ENCODE results near the gene HKDC1. TPM values are rescaled to one million over a fixed set of nuclear protein-coding genes. Genes with fewer than 3 reads are reported as not detected.

The HKDC1 gene
- total and polyA plus RNA-seq, 4 donors: 1.5 to 11.1 (median 4.6) TPM

DNA sequence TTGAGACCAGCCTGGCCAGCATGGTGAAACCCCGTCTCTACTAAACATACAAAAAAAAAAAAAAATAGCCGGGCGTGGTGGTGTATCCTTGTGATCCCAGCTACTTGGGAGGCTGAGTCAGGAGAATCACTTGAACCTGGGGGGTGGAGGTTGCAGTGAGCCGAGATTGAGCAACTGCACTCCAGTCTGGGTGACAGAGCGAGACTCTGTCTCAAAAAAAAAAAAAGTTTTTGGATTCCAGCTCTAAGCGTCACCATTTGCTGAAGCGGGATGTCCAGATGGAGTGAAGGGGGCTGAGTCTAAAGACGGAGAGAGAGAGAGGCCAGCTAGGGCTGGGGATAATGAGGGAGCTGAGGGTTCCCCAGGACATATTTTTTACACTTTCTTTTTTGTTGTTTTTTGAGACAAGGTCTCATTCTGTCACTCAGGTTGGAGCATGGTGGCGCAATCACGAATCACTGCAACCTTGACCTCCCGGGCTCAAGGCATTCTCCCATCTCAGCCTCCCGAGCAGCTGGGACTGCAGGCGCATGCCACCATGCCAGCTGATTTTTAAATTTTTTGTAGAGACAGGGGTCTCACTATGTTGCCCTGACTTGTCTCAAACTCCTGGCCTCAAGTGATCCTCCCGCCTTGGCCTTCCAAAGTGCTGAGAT, 48.8 kb downstream of the HKDC1 start:
- no peak overlapping the region for H3K4me3 ChIP-seq
- no peaks in the 10 kb centered on the region for H3K36me3 ChIP-seq (ENCODE audit: control insufficient read depth in 4 of 4, insufficient read depth in 4 of 4, low read length in 4 of 4)
- H3K27me3 ChIP-seq (ENCODE audit: control insufficient read depth in 3 of 3, insufficient read depth in 3 of 3, low read length in 2 of 3): no peaks in the 10 kb centered on the region
- ATAC-seq (ENCODE audit: insufficient read depth, low FRiP score) (no peak), DNase-seq (no peak)
- H3K9me3 ChIP-seq (ENCODE audit: control insufficient read depth in 4 of 4, insufficient read depth in 3 of 4, low read length in 3 of 4): no peaks in the 10 kb centered on the region
- H3K27ac ChIP-seq (ENCODE audit: low read depth in 1 of 2, low read length in 1 of 2): no peak overlapping the region
- TF ChIP-seq CTCF (IDR thresholded peaks at IDR 0.05; ENCODE audit: control extremely low read depth, extremely low read depth): no peak
- WGBS, 2 donors: 86 to 88% methylated on average over 14 of the region's 14 CpGs
- no peak overlapping the region for H3K9ac ChIP-seq (ENCODE audit: insufficient read depth in 1 of 2, low read length in 2 of 2)
- no peaks in the 10 kb centered on the region for H3K4me1 ChIP-seq (ENCODE audit: control insufficient read depth in 5 of 5, insufficient read depth in 5 of 5, low read length in 5 of 5)

DNA sequence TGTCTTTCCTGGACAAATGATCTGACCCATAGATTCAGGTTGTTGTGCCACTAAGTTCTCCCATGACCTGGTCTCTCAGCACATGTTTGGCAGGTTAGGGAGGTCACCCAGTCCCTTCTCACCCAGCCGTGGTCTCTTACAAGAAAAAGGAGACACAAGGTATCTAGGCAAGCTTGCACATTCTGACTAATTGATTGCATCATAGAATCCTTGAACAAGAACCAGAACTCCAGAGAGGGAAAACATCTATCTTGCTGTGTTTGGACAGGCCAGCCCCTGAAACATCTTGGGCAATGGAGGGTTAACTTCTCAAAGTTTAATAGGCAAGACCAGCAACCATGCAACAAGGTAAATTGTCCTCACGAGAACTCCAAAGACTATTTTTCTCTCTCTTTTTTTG, 49.6 kb downstream of the HKDC1 start:
- DNase-seq (no peak), ATAC-seq (ENCODE audit: insufficient read depth, low FRiP score) (no peak)
- Histone ChIP-seq H3K9me3 (ENCODE audit: control insufficient read depth in 4 of 4, insufficient read depth in 3 of 4, low read length in 3 of 4) (no peaks in the 10 kb centered on the region), H3K27ac (ENCODE audit: low read depth in 1 of 2, low read length in 1 of 2) (no peak overlapping the region), H3K4me3 (no peak overlapping the region), H3K27me3 (ENCODE audit: control insufficient read depth in 3 of 3, insufficient read depth in 3 of 3, low read length in 2 of 3) (no peaks in the 10 kb centered on the region), H3K4me1 (ENCODE audit: control insufficient read depth in 5 of 5, insufficient read depth in 5 of 5, low read length in 5 of 5) (no peaks in the 10 kb centered on the region), H3K36me3 (ENCODE audit: control insufficient read depth in 4 of 4, insufficient read depth in 4 of 4, low read length in 4 of 4) (no peaks in the 10 kb centered on the region), H3K9ac (ENCODE audit: insufficient read depth in 1 of 2, low read length in 2 of 2) (no peak overlapping the region)
- 83 to 87% methylated on average over 2 of the region's 2 CpGs for WGBS, 2 donors
- TF ChIP-seq CTCF (IDR thresholded peaks at IDR 0.05; ENCODE audit: control extremely low read depth, extremely low read depth): no peak

DNA sequence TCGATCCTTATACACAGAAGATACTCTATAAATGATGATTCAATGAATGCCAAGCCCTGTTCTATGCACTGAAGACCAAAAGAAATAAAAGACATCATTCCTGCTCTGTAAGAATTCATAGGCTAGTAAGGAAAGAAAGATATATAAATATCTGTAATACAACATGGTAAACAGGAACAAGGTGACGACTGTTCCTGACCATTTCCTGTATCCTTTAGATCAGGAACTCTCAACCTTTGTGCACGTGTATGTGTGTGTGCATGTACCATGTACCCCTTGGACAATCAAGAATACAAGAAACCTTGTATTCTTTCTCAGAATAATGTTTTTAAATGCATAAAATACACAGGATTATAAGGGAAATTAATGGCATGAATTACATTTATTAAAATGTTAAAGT, 50.9 kb downstream of the HKDC1 start:
- ATAC-seq (ENCODE audit: insufficient read depth, low FRiP score): no peak
- Histone ChIP-seq H3K4me1 (ENCODE audit: control insufficient read depth in 5 of 5, insufficient read depth in 5 of 5, low read length in 5 of 5) (no peaks in the 10 kb centered on the region), H3K4me3 (no peak overlapping the region), H3K27ac (ENCODE audit: low read depth in 1 of 2, low read length in 1 of 2) (no peak overlapping the region), H3K9ac (ENCODE audit: insufficient read depth in 1 of 2, low read length in 2 of 2) (no peak overlapping the region), H3K36me3 (ENCODE audit: control insufficient read depth in 4 of 4, insufficient read depth in 4 of 4, low read length in 4 of 4) (no peaks in the 10 kb centered on the region), H3K27me3 (ENCODE audit: control insufficient read depth in 3 of 3, insufficient read depth in 3 of 3, low read length in 2 of 3) (no peaks in the 10 kb centered on the region), H3K9me3 (ENCODE audit: control insufficient read depth in 4 of 4, insufficient read depth in 3 of 4, low read length in 3 of 4) (no peaks in the 10 kb centered on the region)
- DNase-seq: no peak
- TF ChIP-seq CTCF (IDR thresholded peaks at IDR 0.05; ENCODE audit: control extremely low read depth, extremely low read depth): no peak
- WGBS, 2 donors: 35 to 42% methylated on average over 3 of the region's 3 CpGs

- Histone ChIP-seq H3K4me3 (no peak overlapping the region), H3K27ac (ENCODE audit: low read depth in 1 of 2, low read length in 1 of 2) (no peak overlapping the region), H3K9me3 (ENCODE audit: control insufficient read depth in 4 of 4, insufficient read depth in 3 of 4, low read length in 3 of 4) (no peaks in the 10 kb centered on the region), H3K27me3 (ENCODE audit: control insufficient read depth in 3 of 3, insufficient read depth in 3 of 3, low read length in 2 of 3) (no peaks in the 10 kb centered on the region), H3K36me3 (ENCODE audit: control insufficient read depth in 4 of 4, insufficient read depth in 4 of 4, low read length in 4 of 4) (no peaks in the 10 kb centered on the region), H3K4me1 (ENCODE audit: control insufficient read depth in 5 of 5, insufficient read depth in 5 of 5, low read length in 5 of 5) (no peaks in the 10 kb centered on the region), H3K9ac (ENCODE audit: insufficient read depth in 1 of 2, low read length in 2 of 2) (no peak overlapping the region)
- ATAC-seq (ENCODE audit: insufficient read depth, low FRiP score): no peak
- TF ChIP-seq CTCF (IDR thresholded peaks at IDR 0.05; ENCODE audit: control extremely low read depth, extremely low read depth): no peak
- 87 to 94% methylated on average over 1 of the region's 1 CpG for WGBS, 2 donors
- no peak for DNase-seq
These were observed 52.5 kb downstream of the HKDC1 start for GRCh38 chr10:69272624-69273023.
